Measurements from ENCODE around the gene PROX1.

The PROX1 gene

DNA sequence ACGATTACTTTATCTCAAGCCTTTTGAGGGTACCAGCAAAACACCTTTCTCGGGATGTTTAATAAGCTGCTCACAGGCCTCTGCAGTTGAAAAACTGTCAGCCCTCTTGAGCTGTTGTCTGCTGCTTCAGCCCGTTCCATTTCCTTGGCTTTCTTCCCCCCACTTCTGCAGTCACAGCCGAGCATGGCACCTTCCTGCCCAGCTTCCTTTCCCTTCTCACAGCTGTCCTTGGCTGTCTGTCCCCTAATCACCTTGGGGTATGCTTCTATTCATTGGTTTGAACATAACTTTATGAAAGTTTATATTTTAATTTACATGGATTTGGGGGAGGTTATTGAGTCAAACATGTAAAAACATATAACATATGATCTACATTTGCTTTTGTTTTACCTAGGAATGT is 6.9 kb upstream of the PROX1 start:
- no peak for DNase-seq (ENCODE audit: low spot score)

DNA sequence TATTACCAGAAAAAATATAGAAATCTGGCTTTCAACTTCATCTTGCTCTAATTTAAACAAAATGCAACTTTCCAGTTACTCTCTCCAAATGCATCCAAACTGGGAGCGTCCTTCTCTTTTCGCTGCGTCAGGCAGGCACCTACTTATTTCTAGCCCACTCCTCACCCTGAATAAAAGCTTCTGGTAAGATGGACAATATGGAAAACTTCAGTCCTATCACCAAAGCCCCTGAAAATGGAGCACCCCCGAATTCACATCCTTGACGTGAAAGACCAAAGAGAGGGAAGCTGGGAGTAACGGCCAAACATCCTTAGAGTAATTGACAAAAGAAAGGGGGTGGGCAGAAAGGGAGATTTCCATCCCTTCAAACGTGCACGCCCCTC is 5.5 kb upstream of the PROX1 start:
- DNase-seq (ENCODE audit: low spot score): no peak

DNA sequence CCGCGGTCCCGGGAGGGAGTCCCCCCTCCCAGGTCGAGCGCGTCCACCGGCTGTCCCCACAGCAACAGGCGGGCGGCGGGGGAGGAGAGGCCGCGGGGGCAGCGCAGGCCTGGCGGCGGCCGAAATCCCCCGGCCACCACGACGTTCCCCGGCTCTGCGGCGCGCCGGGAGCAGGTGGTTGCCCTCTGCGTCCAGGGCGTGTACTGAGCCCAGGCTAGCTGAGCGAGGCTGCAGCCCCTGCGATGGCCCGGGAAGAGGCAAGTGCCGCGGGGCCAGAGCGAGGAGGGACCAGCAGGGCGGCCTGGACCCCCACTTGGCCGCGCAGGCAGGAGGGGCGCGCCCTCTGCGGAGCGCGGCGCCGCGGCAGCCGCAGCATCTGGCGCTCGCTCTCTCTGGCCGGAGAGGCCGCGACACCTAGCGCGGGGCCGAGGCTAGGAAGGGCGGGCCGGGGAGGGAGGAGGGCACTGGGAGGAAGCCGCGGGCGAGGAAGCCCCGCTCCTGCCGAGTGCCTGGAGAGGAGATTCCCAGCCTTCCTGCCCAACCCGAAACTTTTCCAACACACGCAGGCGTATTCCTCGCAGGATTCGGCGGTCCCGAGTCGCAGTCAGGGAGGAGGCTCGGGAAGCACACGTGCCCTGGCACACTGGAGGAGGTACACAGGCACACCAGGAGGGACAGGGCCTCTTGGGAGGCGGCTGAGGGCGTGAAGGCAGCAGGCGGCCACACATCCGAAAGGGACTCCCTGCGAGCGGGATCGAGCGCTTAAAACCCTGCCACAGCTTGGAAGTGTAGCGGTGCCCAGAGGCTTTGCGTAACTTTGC is 4.9 kb upstream of the PROX1 start:
- DNase-seq (ENCODE audit: low spot score): peak; percentile 84

DNA sequence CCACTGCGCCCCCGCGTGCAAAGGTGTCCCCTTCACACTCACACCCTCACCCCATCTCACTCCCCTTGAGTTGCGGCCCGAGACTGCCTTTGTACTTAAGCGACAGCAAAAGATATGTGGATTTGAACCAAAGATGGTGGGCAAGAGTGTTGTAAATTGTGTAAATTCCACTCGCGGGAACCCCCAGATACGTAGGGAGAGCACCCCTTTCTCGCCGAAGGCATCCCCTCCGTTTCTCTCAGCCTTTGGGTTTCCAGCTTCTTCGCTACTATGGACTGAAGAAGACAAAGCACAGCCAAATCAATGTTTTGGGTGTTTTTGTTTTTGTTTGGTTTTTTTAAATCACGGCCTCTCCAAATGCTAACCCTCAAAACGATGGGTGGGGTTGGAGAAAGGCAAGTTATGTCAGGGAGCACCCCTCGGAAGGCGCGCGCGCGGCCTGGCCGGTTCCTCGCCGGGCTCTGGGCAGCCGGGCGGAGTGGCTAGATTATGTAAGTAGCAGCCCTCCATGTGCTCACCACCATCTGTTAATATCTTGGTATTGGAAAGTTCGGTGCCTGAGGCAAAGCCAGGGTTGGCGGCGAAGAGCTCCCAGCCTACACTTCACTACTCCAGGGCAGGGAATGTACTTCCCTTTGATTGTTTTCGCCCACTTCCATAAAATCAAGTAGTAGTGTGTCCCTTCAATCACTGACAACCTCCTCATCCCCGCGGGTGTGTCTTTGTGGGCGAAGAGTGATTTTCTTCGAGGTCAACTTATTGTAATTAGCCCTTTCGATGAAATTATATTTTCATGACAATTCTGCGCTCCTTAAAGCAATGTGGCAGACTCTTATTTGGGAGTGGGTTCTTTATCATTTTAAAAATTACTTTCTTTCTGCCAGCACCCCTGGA is 4.0 kb upstream of the PROX1 start:
- DNase-seq (ENCODE audit: low spot score): no peak

DNA sequence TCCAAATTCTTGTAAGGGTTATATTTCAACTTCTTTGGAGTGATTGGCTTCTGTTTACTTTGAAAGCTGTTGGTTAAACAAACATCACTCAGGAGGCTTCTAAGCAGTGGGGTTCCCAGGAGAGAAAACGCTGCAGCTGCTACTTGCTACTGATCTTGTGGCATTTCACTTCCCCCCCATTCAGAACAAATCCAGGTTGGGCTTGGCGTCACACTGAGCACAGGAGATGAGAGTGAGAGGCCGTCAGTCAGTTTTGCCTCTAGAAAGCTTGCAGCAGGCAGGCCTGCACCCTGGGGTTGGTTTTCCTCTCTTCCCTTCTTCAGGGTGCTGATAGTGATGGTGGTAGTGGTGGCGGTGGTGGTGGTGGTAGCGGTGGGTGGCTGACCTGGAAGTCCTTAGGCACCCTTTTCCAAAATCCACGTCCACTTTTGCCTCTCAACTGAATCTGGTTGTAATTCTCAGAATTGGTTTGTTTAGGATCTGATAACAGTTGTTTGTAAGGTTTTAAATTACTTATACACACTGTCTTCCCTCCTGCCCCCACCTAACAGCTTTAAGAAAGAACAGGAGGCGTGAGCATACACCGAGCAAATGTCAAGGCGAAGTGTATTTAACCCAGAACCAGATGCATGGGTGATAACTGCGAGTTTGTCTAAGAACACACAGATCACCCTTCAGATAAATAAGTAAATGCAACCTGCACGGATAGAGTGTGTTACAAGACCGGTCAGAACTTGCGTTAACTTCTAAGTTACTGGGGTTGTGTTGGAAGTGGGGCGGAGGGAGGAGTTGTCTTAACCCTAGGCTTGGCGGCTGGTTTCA is 3.2 kb upstream of the PROX1 start:
- DNase-seq (ENCODE audit: low spot score): peak; percentile 60

DNA sequence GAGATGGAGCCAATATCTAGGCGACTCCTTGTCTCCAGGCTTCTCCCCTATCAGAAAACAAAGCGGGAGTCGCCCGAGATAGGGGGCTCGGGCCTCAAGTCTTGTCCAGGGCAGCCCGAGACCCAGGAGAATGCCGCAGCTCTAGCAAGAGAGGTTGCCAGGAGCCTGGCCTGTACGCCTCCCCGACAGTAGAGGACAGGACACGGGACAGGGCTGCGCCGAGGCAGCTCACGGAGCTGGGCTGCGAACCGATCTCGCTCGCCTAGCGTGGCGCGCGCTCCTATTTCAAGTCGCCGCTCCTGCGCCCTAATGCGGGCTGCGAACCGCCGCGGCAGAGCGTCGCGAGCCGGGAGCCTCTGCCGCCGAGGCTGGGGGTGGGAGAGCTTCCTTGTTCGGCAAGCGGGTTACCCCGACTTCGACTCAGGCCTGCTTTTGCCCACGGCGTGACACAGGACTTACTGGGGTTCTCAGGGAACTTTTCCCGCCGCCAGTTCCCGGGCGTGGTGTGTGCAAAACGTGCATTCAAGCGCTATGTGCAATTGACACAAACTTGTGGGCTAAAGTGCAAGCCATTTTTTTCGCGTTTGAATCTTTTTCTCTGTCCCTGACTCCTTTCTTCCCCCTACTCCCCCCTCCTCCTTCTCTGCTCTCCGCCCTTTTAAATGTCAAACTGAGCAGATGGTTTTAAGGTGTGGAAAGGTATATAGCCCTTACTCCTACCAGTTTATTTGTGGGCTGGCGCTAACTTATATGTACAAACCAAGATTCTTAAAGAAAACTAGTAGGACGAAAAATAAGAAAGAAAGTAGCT is 2.4 kb upstream of the PROX1 start:
- DNase-seq (ENCODE audit: low spot score): peak; percentile 74

DNA sequence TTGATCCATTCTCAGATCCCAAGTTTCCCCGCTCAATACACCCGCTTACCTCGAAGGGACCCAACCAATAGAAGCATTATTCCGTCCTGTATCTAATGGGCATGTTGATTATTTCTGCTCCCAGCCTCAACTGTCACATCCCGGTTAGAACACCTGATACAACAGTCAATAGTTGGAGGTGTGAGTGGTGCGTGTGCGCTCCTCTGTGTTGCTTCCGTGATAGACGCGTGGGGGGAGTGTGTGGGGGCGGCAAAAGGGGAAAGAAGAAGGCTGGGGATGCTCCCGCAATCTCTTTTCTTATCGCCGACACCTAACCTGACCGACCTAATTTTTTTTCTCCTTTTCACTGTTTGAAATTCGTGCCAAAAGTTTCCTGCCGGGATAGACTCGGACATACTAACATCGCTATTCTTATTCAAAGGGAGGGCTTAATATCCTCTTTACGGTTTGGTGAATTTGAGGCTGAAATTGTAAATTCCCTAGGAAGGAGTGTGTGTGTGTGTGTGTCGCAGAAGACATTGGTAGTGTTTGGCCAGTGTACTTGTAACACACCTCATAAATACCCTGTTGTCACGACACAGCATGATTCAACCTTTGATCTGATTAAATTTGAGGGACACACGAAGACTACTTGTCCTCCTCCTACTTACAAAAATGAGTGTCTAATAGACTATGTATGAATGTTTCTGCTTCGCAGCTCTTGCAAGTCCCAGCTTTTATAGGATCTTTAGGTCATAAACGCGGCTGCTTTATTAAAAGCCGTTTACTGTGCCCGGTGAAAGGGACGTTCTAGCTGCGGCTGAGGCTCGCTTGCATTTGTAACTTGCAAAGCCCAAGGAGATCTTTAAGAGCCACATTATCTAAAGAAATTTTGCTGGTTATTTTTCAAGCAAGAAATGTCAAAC is 1.5 kb upstream of the PROX1 start:
- no peak for DNase-seq (ENCODE audit: low spot score)

DNA sequence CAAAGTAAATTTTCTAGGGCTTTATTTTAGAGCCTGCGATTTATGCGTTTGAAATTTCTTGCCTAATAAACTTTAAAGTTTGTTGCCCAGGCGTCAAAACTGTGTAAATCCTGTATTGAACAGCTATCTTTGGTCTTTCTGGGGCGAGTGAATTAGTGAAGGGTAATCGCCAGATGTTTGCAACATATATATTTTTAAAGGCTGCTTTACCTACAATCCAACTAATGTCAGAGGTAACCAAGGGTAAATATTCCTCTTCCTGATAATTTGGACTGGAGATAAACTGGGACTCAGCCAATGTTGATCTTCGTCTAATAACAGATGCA is 885 bp upstream of the PROX1 start:
- DNase-seq (ENCODE audit: low spot score): no peak

DNA sequence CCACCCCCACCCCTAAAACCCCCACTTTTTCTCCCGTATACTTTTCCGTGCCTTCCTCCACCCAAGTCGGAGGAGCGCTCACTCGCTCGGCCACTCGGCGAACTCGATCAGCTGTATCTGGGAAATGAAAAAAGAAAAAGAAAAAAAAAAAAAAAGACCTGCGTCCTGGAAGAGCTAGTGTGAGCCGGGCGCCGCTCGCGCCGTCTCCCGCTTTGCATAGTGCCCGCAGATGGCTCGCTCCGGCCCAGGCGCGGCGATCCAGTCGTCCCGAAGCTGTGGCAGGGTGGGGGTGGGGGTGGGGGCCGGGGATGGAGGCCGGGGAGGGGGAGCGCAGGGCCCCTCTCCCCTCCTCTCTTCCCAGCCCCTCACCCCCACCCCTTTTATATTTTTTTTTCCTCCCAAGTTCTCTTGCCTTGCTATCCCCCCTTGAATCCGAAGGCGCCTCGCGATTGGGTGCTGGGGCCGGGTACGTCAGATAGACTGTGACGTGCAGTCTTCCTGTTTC is 299 bp upstream of the PROX1 start:
- peak; percentile 91 for DNase-seq (ENCODE audit: low spot score)

DNA sequence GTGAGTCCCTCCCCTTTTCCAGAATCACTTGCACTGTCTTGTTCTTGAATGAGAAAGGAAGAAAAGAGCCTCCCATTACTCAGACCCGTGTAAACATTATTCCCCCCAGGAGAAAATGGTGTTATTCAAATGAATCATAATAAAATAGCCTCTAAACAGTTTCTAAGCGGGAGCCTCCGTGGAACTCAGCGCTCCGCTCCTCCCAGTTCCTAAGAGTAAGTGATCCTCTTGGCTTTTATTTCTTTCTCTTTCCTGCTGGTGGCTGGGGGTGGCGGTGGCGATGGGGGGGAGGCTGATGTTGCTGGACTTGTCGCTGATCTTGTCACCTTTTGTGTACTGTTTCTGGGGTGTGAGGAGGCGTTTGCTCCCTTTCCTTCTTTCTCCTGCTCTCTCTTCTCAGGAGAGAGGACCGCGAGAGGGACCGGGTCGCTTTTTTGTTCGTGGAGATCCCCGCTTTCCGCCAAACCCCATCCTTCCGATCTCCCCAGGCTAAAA is 781 bp downstream of the PROX1 start:
- DNase-seq (ENCODE audit: low spot score): no peak

DNA sequence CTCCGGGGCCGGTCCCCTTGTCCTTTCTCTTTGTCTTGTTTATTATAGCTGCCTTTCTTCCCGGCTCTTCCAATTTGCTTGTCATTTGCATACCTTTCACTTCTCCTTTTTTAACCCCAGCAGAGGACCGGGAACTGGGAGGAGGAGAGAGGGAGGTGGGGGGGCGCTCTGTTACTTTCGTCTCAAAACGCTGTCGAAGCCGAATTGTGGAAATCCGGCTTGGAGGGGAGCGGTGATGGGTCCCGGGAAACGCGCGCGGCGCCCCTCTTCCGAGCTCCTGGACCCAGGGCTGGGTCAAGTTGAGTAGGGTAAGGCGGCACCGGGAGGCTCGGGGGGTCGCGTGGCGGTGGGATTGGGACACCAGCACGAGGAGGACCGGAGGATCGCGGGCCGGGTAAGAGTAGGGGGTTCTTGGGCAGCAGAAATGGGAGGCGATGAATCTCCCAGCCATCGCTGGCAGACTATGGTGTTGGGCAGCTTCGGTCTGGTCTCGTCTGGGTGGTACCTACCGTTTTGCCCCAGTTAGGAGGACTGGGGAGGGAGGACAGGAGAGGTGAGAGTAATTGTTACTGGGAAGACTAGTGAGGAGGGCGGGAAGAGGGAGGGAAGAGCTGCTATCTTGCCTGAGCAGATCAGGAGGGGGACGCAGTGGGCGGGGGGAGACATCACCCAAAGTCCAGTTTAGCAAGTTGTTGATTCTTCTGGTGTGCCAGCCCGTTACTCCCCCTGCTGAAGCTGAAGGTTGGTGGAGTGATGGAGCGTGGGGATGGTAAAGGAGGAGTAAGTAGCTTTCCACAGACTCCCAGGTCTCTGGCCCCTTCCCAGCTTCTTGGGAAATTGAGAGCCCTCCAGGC is 1.5 kb downstream of the PROX1 start:
- peak; percentile 61 for DNase-seq (ENCODE audit: low spot score)

DNA sequence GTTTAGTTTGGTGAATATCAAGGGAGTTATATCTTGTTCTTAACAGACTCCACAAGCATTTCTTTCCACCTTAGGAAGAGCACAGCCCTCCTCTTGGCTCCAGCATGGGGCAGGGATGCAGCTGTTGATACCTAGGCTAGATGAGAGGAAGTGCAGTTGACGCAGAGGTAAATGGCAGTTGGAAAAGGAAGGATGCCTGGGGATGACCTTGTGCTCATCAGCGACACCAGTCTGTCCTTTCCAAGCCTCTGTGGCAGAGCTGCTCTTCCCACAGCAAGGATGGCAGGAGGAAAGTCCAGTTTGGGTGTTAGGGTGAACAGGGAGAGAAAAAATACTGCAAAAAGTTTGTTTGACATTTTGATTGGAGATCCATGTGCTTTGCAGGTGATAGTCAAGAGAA is 6.2 kb downstream of the PROX1 start:
- no peak for DNase-seq (ENCODE audit: low spot score)

DNA sequence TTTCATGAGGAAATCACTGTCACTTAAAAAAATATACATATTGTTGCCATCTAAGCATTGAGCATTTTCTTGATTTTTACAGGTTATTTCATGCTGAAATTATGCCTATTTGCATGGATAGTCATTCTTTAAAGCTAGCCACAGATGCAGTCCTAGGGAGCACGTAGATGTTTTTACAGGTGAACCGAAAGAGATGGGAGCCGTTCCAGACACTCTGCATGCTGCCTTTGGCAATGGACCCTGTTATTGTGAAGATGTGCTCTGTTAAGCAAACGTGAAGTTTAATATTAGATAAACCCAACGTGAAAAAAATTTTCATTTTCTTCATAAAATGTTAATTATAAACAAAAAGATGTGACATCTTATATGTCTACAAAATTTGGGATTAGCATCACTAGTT is 7.1 kb downstream of the PROX1 start:
- DNase-seq (ENCODE audit: low spot score): no peak

DNA sequence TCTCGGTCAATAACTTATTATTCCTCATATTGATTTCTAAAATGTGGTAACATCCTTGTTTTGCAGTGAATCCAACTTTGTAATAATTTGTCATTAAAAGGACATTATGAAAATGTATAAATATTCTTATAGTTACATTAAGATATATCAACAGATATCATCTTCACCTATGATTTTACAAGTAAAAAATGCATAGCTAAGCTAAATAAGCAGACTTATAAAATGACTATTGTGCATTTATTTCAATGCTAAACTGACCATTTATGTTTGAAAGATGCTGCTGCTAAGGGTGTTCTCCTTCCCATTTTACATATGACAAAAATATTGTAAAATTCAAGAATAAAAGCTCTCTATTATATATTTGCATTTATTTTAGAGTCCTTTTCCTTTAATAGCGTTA is 7.8 kb downstream of the PROX1 start:
- DNase-seq (ENCODE audit: low spot score): no peak

DNA sequence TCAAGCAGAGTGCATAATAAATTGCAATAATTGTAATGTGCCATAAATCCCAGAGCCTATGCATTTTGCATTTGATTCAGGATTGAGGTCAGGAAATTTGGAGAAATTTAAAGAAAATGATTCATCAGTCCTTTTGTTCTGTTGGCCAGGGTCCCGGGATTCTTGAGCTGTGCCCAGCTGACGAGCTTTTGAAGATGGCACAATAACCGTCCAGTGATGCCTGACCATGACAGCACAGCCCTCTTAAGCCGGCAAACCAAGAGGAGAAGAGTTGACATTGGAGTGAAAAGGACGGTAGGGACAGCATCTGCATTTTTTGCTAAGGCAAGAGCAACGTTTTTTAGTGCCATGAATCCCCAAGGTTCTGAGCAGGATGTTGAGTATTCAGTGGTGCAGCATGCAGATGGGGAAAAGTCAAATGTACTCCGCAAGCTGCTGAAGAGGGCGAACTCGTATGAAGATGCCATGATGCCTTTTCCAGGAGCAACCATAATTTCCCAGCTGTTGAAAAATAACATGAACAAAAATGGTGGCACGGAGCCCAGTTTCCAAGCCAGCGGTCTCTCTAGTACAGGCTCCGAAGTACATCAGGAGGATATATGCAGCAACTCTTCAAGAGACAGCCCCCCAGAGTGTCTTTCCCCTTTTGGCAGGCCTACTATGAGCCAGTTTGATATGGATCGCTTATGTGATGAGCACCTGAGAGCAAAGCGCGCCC is 8.7 kb downstream of the PROX1 start:
- DNase-seq (ENCODE audit: low spot score): no peak

DNA sequence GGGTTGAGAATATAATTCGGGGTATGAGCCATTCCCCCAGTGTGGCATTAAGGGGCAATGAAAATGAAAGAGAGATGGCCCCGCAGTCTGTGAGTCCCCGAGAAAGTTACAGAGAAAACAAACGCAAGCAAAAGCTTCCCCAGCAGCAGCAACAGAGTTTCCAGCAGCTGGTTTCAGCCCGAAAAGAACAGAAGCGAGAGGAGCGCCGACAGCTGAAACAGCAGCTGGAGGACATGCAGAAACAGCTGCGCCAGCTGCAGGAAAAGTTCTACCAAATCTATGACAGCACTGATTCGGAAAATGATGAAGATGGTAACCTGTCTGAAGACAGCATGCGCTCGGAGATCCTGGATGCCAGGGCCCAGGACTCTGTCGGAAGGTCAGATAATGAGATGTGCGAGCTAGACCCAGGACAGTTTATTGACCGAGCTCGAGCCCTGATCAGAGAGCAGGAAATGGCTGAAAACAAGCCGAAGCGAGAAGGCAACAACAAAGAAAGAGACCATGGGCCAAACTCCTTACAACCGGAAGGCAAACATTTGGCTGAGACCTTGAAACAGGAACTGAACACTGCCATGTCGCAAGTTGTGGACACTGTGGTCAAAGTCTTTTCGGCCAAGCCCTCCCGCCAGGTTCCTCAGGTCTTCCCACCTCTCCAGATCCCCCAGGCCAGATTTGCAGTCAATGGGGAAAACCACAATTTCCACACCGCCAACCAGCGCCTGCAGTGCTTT is 9.4 kb downstream of the PROX1 start:
- no peak for DNase-seq (ENCODE audit: low spot score)

DNA sequence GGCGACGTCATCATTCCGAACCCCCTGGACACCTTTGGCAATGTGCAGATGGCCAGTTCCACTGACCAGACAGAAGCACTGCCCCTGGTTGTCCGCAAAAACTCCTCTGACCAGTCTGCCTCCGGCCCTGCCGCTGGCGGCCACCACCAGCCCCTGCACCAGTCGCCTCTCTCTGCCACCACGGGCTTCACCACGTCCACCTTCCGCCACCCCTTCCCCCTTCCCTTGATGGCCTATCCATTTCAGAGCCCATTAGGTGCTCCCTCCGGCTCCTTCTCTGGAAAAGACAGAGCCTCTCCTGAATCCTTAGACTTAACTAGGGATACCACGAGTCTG is 10.0 kb downstream of the PROX1 start:
- no peak for DNase-seq (ENCODE audit: low spot score)

DNA sequence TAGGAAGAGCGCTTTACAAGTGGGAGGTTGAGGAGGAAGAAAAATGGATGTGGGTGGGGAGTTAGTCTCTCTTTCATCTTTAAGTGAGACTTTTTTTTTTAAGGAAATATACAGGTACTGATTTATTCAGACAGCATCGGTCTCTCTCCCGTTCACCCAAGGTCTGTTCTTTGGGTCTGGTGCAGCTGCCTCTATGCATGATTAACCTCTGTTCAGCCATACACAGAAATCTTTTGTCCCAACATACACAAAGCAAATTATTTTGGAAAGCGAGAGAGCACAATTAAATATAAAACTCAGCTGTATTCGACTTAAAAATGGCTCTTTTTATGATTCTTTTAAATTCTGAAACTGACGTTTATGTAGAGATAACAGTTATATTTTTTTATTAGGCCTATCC is 11.0 kb downstream of the PROX1 start:
- DNase-seq (ENCODE audit: low spot score): no peak

Measured in ecto neural progenitor cell (in vitro differentiated cells).